ENCODE results near the gene TARM1. TPM values are rescaled to one million over a fixed set of nuclear protein-coding genes. Genes with fewer than 3 reads are reported as not detected.
"Not testable (repeated sequence)": the region's sequence is repeated elsewhere in the genome, so short reads cannot be mapped to it uniquely, and the experiment has no call there.

TARM1 gene
- total and polyA plus RNA-seq, 10 donors: 1.5 TPM; not detected in 9

DNA sequence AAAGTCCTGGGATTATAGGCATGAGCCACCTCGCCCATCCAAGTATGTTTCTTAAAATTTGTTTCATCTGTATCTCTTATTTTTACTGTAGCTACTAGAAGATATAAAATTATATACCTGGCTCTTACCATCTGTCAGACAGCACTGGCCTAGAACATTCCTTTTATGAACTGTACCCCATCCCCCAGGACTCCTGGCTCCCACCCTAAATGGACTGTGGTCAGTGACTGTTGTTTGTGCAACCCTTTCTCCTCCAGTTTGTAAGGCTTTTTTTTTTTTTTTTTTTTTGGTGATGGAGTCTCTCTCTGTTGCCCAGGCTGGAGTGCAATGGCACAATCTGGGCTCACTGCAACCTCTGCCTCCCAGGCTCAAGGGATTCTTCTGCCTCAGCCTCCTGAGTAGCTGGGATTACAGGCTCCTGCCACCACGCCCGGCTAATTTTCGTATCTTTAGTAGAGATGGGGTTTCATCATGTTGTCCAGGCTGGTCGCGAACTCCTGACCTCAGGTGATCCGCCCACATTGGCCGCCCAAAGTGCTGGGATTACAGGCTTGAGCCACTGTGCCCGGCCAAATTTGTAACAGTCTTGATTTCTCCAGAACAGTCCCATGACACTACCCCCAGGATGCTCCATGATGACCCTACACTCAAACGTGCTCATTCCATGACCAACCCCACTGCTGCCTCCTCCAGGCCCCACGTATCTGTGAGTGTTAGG is 24.0 kb upstream of the TARM1 start:
- no peak overlapping the region for H3K4me3 ChIP-seq
- peaks cover 7 to 61% (median 24%) of the 10 kb centered on the region in 6 donors for H3K4me1 ChIP-seq
- no peak for TF ChIP-seq POLR2A (IDR thresholded peaks at IDR 0.05)
- TF ChIP-seq CTCF (IDR thresholded peaks at IDR 0.05 in 8 of 11, conservative IDR thresholded peaks at IDR 0.05 in 3 of 11): no peak
- no peak for TF ChIP-seq POLR2AphosphoS5 (IDR thresholded peaks at IDR 0.05)
- 84 to 93% (median 92%) methylated on average over 11 of the region's 11 CpGs for WGBS, 5 donors
- H3K9me3 ChIP-seq: no peaks in the 10 kb centered on the region
- DNase-seq: peak; percentile 50
- intact Hi-C loops (cut with DNase I; ENCODE audit: low total_unique reads): no loop called here
- H3K27ac ChIP-seq: no peak overlapping the region
- peaks cover 0 to 60% (median 47%) of the 10 kb centered on the region in 6 donors for H3K36me3 ChIP-seq
- H3K27me3 ChIP-seq (replicated peaks in 1 of 7): no peaks in the 10 kb centered on the region

DNA sequence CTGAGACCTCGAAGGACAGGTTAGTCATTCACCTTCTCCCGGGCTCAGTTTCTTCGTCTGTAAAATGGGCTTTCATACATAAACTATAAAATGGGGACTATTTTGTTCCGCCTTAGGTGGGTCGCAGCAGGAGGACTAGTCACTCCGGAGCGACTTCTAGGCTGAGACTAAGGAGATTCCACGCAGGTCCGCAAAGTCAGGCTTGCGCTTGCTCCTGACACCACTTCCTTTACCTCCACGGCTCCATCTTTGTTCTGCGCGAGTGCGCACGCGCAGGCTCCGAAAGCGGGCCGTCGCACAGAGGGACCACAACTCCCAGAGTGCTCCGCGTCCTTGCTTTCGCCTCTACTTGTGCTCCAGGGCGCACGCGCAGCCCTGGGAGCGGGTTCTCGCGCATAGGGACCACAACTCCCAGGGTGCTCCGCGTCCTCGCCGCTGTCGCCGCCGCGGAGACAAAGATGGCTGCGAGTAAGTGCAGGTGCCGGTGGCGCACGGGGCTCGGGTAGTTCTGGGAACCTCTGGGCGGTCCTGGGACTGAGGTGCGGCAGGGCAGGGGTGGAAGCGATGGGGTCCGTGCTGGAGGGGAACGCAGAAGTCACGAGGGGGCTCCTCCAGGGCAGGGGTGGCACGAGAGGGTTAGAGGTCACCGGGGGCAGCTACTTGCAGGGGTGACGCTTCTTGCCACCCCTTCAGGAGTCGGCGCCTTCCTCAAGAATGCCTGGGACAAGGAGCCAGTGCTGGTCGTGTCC is 21.4 kb upstream of the TARM1 start, which contains the start of gene NDUFA3:
TSS of gene NDUFA3 (plus strand) at position 435 of the 749 bp plus-strand sequence. CDS start at position 459, 24 bp downstream.
- TF ChIP-seq CTCF (IDR thresholded peaks at IDR 0.05 in 8 of 11, conservative IDR thresholded peaks at IDR 0.05 in 3 of 11) (peak in 2 of 11 experiments; percentile 25 to 27), POLR2A (IDR thresholded peaks at IDR 0.05) (peak in 2 of 3 donors; percentile 7 to 41), POLR2AphosphoS5 (IDR thresholded peaks at IDR 0.05) (peak; percentile 96 to 98 (median 97))

GRCh38 chr19:54100561-54100960 is 19.4 kb upstream of the TARM1 start, which contains the start of gene OSCAR:
Gene OSCAR, minus strand, starts transcription at chr19:54100803. Its CDS starts 11 bp downstream, at chr19:54100792.
- peaks cover 0 to 14% (median 2%) of the 10 kb centered on the region in 6 donors for H3K36me3 ChIP-seq
- TF ChIP-seq CTCF (IDR thresholded peaks at IDR 0.05 in 8 of 11, conservative IDR thresholded peaks at IDR 0.05 in 3 of 11) (no peak), POLR2AphosphoS5 (IDR thresholded peaks at IDR 0.05) (peak in 2 of 3 donors; percentile 10 to 52), POLR2A (IDR thresholded peaks at IDR 0.05) (no peak)
- peak; percentile 82 for DNase-seq
- no peaks in the 10 kb centered on the region for H3K9me3 ChIP-seq
- WGBS, 5 donors: 32 to 53% (median 41%) methylated on average over 5 of the region's 5 CpGs
- peaks cover 11 to 94% (median 36%) of the 10 kb centered on the region in 6 donors for H3K4me1 ChIP-seq
- H3K4me3 ChIP-seq: peak within 1 kb of the TSS in 4 of 8 donors; percentile 4 to 52 (median 26)
- intact Hi-C loops (cut with DNase I; ENCODE audit: low total_unique reads): no loop called here
- H3K27me3 ChIP-seq (replicated peaks in 1 of 7): peaks cover 0 to 9% (median 4%) of the 10 kb centered on the region in 7 donors
- peak within 1 kb of the TSS in 7 of 8 donors; percentile 53 to 89 (median 77) for H3K27ac ChIP-seq

More for the DNA sequence above, 21.4 kb upstream of the TARM1 start, which contains the start of gene NDUFA3:
- Histone ChIP-seq H3K9me3 (no peaks in the 10 kb centered on the region), H3K36me3 (peaks cover 0 to 34% (median 21%) of the 10 kb centered on the region in 6 donors), H3K27ac (peak within 1 kb of the TSS; percentile 66 to 89 (median 82)), H3K4me1 (peaks cover 7 to 85% (median 27%) of the 10 kb centered on the region in 6 donors), H3K4me3 (peak within 1 kb of the TSS; percentile 78 to 99 (median 94)), H3K27me3 (replicated peaks in 1 of 7) (no peaks in the 10 kb centered on the region)
- intact Hi-C loops (cut with DNase I; ENCODE audit: low total_unique reads): no loop called here
- peak; percentile 99 for DNase-seq
- WGBS, 5 donors: 3 to 4% (median 3%) methylated on average over 47 to 54 of the region's 54 CpGs

DNA sequence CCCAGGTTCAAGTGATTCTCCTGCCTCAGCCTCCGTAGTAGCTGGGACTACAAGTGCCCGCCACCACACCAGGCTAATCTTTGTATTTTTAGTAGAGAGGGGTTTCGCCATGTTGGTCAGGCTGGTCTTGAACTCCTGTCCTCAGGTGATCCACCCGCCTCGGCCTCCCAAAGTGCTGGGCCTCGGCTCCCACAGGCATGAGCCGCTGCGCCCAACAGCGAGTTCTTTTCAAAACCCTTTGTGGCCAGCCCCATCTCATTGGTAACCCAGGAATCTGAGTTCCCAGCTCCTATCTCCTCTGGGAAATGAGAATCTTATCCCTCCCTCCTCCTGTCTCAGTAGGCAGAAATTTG is 18.7 kb upstream of the TARM1 start:
- Histone ChIP-seq H3K27ac (peak overlapping the region in 6 of 8 donors; percentile 70 to 89 (median 80)), H3K4me1 (peaks cover 11 to 94% (median 38%) of the 10 kb centered on the region in 6 donors), H3K4me3 (peak overlapping the region in 4 of 8 donors; percentile 4 to 52 (median 26)), H3K36me3 (peaks cover 0 to 14% (median 0%) of the 10 kb centered on the region in 6 donors), H3K27me3 (replicated peaks in 1 of 7) (peaks cover 0 to 16% (median 11%) of the 10 kb centered on the region in 7 donors)
- WGBS, 5 donors: 74 to 94% (median 82%) methylated on average over 9 of the region's 9 CpGs
- intact Hi-C loops (cut with DNase I; ENCODE audit: low total_unique reads); H3K9me3 ChIP-seq: not testable (repeated sequence)
- DNase-seq: peak; percentile 72
